Iris pigment epithelial cell (primary cell): Measurements from ENCODE around the gene B4GALT5.
"Not testable (repeated sequence)": the region's sequence is repeated elsewhere in the genome, so short reads cannot be mapped to it uniquely, and the experiment has no call there.

ENCODE experiments used
- DNase-seq: peaks from one replicate; pipeline ENCODE4 v3.0.0-alpha.2; 2011; ENCODE audit warnings: low read depth

The B4GALT5 gene

DNA sequence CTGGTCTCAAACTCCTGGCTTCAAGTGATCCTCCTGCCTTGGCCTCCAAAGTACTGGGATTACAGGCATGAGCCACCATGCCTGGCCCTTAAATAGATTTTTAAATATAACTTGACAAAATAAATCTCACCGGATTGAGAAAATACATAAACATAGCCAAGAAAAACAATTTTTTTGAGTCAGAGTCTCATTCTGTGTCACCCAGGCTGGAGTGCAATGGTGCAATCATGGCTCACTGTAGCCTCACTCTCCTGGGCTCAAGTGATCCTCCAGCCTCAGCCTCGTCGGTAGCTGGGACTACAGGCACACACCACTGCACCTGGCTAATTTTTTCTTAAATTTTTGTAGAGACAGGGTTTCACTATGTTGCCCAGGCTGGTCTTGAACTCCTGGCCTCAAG, 85.4 kb downstream of the B4GALT5 start:
- peak; percentile 38 for DNase-seq

DNA sequence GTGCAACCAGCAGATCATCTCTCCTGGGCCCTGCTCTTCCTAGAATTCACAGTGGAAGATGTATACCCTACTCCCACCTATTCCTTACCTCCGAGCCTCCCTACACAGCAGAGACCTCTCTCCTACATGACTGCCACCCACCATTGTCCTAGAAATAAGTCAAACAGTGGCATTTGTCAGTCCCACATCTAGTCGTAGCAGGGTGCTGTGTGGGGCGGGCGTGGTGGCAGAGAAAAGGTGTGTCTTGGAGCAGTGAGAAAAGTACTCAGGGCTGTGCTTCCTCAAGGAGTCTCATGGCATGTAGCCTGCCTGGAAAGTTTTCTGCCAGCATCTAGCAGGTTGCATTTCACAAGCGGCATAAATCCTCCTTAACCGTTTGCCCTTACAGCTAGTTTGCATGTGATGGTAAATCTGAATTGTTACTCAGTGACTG, 86.3 kb downstream of the B4GALT5 start:
- no peak for DNase-seq

DNA sequence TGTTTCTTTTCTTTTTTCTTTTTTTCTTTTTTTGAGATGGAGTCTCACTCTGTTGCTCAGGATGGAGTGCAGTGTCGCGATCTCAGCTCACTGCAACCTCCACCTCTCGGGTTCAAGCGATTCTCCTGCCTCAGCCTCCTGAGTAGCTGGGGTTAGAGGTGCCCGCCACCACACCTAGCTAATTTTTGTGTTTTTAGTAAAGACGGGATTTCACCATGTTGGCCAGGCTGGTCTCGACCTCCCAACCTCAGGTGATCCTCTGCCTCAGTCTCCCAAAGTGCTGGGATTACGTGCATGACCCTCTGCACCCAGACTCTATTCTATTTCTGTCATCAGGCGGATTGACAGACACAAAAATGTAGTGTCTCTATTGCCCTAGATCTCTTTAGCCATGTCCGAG, 88.7 kb downstream of the B4GALT5 start:
- DNase-seq, result not testable (repeated sequence)

GRCh38 chr20:49624317-49624716, 89.4 kb downstream of the B4GALT5 start:
- no peak for DNase-seq

DNA sequence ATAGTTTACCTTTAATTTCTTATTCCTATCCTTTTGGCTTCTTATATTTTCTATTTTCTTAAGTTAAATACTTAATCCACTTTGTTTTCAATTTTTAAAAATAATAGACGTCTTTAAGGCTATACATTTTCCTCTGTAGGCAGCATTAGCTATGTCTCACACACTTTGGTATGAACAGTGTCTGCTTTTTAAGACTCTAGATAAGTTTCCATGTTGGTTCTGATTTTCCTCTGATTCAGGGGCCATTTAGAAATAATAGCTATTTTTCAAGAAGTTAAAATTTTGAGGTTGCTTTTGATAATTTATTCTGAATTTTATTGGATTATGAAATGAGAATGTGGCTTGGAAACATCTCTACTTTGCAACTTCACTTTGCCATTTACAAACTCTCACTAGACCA, 91.4 kb downstream of the B4GALT5 start:
- DNase-seq, result no peak

DNA sequence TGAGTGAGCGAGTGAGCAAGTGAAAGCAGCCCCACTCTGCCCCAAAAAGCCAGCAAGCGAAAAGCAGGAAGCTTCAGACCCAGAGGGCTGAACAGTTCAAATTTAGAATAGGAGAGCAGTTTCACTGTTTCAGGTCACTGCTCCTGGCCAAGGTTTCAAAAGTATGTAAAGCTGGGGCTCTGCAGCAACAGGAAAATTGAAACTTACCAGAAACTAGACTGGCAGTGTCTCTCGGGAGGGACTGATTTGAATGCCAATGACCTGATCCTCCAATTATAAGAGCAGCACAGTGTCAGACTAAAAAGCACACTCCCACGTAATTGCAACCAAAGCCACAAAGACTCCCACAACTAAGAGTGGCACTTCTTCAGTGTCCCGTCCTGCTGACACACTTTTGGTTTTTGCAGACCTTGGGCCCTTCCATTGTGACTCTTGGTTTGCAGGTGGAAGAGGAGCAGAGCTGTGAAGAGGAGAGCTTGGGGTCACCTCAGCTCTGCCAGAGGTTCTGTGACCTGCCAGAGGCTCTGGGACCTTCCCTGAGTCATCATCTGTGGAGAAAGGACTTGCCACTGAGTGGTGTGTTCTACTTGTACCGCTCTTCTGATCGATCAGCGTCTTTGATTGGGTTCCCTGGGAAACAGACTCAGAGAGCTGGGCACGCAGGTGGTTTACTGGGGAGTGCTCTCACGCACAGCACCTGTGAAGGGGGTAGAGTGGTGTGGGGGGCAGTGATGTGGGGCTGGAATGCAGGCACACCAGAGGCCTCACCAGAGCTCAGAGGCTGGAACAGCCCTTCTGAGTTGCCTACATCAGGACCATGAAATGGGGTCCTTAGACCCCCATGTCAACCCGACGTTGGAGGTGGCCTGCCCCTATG, 93.1 kb downstream of the B4GALT5 start:
- no peak for DNase-seq

- DNase-seq, result no peak
Observed at GRCh38 chr20:49619113-49620048, 94.3 kb downstream of the B4GALT5 start.

DNA sequence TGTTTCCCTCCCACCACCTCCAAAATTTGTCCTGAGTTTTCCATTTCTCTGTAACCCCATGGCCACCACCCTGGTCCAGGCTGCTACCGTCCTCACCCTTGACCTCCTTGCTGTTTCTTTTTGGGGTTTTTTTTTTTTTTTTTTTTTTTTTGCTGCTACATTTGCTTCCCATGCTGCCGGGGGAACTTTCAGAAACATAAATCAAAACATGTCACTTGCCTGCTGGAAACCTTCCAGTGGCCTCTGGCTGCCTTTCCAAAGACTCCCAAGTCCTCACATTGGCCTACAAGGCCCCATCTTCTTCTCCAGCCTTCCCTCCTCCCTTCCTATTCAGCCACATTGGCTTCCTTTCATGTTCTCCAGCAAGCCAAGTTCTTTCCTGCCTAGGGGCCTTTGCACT, 95.4 kb downstream of the B4GALT5 start:
- no peak for DNase-seq

DNA sequence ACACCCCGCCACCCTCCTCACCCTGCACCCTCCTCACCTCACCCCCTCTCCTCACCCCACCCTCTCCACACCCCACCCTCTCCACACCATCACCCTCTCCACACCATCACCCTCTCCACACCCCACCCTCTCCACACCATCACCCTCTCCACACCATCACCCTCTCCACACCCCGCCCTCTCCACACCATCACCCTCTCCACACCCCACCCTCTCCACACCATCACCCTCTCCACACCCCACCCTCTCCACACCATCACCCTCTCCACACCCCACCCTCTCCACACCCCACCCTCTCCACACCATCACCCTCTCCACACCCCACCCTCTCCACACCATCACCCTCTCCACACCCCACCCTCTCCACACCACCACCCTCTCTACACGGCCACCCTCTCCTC, 96.3 kb downstream of the B4GALT5 start:
- DNase-seq, result not testable (repeated sequence)

DNA sequence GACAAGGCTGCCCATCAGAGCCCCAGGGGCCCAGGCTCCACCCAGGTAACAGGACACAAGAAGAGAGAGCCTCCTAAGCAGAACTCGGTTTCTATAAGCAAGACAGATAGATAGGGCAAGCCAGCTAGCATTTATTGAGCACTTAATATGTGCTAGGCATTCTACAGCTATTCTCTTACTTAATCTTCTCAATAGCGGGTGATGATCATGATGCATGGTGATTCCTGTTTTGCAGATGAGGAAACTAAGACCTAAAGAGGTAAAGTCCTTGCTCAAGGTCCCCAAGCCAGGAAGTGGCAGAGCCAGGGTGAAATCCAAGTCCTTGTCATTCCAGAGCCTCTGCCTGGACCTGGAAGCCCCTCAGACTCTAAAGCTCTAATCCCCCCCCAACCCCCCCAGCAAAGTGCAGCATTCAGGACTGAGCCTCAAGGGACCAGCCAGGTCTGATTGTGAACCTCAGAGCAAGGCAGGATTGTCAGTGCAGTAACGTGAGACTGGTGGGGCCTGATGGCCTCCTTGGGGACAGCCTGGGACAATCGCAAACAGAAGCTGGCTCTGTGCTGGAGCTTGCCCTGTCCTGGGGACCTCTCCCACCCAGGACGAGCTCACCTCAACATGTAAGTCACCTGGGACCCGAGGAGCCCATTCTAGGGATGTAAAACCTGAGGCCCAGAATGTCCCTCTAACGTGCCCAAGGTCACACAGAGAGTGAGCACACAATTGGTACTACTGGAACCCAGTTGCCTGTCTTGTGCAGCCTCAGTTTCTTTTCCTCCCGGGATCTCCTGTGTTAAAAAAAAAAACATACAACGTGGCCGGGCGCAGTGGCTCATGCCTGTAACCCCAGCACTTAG, 97.3 kb downstream of the B4GALT5 start:
- DNase-seq, result no peak

DNA sequence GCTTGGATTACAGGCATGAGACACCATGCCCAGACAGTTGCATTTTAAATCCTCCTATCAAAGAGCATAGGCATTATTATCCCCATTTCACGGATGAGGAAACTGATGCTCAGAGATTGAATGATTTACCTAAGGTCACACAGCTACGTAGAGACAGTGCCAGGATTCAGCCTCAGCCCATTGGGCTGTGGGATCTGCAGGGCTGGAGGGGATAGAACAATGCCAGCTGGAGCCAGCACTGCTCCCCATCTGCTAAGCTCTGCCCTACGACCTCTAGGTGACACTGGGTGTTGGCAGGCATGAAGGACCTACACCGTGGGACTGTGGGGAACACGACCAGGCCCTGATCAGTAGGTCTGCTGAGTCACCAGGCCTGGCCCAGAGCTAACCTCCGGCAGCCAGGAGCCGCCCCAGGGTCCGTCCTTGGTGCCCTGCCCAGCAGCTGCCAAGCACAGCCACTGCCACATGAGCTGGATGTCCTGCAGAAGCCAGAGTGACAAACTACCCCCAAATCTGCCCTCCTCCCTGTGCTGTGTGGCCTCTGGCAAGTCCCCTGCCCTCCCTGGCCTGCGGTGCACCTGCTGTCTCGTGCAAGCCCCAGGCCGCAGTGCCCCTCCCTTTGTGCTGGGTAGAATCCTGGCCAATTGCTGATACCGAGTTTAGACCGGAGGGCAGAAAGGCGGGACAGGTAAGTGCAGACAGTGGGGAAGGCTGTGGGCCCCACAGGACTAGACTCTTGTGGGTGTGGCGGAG, 98.1 kb downstream of the B4GALT5 start:
- no peak for DNase-seq

- not testable (repeated sequence) for DNase-seq
Observed at GRCh38 chr20:49615051-49615400, 98.7 kb downstream of the B4GALT5 start.

DNA sequence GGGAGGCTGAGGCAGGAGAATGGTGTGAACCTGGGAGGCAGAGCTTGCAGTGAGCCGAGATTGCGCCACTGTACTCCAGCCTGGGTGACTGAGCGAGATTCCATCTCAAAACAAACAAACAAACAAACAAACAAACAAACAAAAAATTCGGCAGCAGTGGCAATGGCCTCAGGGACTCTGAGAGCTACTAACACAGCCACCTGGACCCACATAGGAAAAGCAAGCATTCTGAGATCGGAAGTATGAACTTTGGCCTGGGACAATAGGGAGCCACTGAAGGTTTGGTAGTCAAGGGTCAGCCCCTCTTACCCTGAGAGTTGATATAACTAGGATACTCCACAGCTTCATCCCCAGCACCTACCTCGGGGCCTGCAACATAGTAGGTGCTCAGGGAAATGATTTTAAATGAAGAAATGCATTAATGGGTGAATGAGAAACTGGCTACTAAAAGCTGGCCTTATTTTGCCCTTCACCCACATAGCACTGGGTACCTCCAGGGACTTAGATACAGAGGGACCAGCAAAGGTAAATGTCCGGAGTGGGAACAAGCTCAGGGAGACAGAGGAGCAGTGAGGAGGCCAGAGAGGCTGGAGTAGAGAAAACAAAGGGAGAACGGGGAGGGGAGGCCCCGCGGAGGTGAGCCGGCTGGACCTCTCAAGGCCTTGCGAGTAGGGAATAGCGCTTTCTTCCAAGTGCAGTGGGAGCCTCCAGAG, 99.2 kb downstream of the B4GALT5 start:
- no peak for DNase-seq

DNA sequence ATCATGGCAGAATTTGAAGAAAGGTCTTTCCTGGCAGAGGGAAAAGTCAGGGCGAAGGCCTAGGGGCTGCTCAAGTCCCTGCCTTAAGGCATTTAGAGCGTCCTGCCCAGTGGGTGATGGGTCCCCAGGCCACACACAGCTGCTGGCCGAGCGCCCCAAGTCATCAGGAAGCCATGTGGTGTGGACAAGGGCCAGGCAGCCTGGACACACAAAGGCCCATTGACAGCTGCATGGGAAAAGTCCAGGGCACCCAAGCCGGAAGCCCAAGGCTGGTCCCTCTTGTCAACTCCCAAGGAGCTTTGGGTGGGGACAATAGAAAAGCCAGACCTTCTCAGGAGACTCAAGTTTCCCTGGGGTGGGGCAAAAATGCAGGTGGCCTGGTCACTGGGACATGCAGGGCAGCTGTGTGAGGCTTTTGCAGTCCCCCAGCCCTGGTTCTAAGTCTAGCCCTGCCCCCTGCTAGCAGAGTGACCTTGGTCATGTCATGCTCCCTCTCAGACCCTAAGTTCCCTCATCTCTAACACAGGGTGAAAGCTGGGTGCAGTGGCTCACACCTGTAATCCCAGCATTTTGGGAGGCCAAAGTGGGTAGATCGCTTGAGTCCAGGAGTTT, 101.4 kb downstream of the B4GALT5 start:
- DNase-seq, result no peak

GRCh38 chr20:49611539-49612126, 102.0 kb downstream of the B4GALT5 start:
- DNase-seq, result not testable (repeated sequence)

DNA sequence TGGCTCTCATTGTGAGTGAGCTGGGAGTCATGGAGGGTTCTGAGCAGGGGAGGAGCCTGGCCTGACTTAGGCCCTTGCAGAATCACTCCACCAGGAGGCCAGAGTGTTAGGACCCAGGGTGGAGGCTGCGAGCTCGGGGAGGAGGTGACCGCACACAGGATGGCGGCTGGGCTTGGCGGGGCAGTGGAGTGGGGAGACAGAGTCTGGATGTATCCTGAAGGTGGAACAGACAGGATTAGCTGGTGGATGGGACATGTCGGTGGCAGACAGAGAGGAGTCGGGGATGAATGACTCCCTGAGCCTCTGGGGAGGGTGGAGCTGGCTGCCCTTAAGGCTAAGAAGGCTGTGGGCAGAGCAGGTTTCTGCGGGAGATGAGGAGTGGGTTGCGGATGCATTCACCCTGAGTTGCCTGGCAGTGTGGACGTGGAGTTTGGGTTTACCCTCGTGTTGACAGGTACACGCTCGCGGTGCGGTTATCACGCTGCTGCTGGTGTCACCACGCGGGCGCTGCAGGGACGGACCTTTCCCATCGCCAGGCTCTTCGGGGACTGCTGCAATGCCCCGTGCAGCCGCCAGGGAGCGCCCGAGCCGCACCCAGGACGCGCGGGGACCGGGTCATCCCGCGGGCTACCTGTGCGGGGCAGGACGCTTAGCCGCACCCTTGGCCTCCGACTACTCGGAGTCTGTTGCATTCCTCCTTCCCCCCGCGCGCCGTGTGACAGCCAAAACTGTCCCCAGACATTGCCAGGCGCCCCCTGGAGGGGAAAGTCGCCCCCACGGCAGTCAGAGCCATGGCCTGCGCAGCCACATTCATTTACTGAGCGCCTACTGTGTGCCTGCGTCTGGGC, 102.8 kb downstream of the B4GALT5 start:
- DNase-seq, result no peak

GRCh38 chr20:49608752-49609670, 104.7 kb downstream of the B4GALT5 start:
- DNase-seq, result no peak

GRCh38 chr20:49607568-49607967, 106.1 kb downstream of the B4GALT5 start:
- DNase-seq, result no peak
